HL-60 (cell line): Measurements from ENCODE around the gene GDI2.

ENCODE experiments used
- DNase-seq, 2 experiments: peaks; one replicate each; pipeline ENCODE4 v3.0.0-alpha.2; 2010 to 2020; ENCODE audit warnings: low read depth in 1 of 2, low spot score in 1 of 2
- H3K27ac ChIP-seq: fragments of 250-450 bp; sonication (Bioruptor Pico); replicated peaks from 2 replicates; pipeline ENCODE4 v1.5.1; 2020; ENCODE audit warnings: mild to moderate bottlenecking, moderate library complexity
- H3K27me3 ChIP-seq: fragments of 250-450 bp; sonication (Bioruptor Pico); 2 replicates; pipeline ENCODE4 v1.5.1; 2021; ENCODE audit warnings: mild to moderate bottlenecking, moderate library complexity; ENCODE audit not compliant: insufficient read depth, poor library complexity, severe bottlenecking
- H3K4me3 ChIP-seq: replicated peaks from 2 replicates; pipeline ENCODE4 v1.5.1; 2011; ENCODE audit warnings: mild to moderate bottlenecking, control low read depth, low read length; ENCODE audit not compliant: insufficient read depth
- GABPA ChIP-seq: IDR thresholded peaks from 2 replicates; pipeline ENCODE4 v1.6.1; 2012; ENCODE audit warnings: low read depth
- POLR2AphosphoS5 ChIP-seq: IDR thresholded peaks from 2 replicates; pipeline ENCODE4 v1.6.1; 2012; ENCODE audit warnings: low read depth
- SPI1 ChIP-seq: IDR thresholded peaks from 2 replicates; pipeline ENCODE4 v1.6.1; 2012; ENCODE audit warnings: low read depth, mild to moderate bottlenecking, borderline replicate concordance
- TF ChIP-seq, protein P1 (sequence below): IDR thresholded peaks from one replicate; pipeline ENCODE4 v1.5.1; 2011; ENCODE audit warnings: low read length, control low read depth, inconsistent platforms; ENCODE audit not compliant: insufficient read depth
- TF ChIP-seq, protein P2 (sequence below): IDR thresholded peaks from 2 replicates; pipeline ENCODE4 v1.6.1; 2012; ENCODE audit warnings: low read depth; ENCODE audit not compliant: insufficient replicate concordance

GDI2 gene

DNA sequence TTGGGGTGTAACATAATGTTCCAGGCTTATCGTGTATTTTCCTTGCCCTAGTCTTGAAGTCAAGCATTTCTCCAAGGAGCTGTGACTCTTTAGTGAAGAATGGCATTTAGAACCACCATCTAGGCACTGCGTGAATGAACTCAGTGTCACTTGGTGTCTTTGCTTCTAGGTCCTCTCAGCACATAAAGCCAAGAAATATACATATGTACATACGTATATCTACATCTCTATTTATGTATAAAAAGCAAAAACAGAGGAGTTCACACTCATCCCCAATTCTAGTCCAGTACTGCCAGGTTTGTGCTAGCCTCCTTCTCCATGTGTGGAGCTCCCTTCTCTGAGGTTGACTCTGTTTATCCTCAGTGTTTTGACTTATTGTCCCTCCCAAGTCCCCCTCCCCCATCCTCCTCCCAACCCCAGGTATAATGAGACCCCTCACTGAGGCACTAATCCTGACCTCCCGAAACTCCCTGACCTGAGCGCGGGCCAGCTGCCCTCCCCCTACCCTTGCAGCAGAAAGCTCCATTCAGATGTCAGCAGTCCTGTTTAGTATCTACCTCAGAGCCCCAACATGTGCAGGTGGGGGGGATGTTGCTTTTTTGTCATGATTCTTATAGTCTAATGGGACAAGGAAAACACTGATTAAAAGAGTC lies 61.5 kb downstream of the GDI2 start:
- TF ChIP-seq, protein P1, sequence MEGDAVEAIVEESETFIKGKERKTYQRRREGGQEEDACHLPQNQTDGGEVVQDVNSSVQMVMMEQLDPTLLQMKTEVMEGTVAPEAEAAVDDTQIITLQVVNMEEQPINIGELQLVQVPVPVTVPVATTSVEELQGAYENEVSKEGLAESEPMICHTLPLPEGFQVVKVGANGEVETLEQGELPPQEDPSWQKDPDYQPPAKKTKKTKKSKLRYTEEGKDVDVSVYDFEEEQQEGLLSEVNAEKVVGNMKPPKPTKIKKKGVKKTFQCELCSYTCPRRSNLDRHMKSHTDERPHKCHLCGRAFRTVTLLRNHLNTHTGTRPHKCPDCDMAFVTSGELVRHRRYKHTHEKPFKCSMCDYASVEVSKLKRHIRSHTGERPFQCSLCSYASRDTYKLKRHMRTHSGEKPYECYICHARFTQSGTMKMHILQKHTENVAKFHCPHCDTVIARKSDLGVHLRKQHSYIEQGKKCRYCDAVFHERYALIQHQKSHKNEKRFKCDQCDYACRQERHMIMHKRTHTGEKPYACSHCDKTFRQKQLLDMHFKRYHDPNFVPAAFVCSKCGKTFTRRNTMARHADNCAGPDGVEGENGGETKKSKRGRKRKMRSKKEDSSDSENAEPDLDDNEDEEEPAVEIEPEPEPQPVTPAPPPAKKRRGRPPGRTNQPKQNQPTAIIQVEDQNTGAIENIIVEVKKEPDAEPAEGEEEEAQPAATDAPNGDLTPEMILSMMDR, result no peak
- TF ChIP-seq SPI1 (no peak), POLR2AphosphoS5 (no peak), GABPA (no peak)
- TF ChIP-seq, protein P2, sequence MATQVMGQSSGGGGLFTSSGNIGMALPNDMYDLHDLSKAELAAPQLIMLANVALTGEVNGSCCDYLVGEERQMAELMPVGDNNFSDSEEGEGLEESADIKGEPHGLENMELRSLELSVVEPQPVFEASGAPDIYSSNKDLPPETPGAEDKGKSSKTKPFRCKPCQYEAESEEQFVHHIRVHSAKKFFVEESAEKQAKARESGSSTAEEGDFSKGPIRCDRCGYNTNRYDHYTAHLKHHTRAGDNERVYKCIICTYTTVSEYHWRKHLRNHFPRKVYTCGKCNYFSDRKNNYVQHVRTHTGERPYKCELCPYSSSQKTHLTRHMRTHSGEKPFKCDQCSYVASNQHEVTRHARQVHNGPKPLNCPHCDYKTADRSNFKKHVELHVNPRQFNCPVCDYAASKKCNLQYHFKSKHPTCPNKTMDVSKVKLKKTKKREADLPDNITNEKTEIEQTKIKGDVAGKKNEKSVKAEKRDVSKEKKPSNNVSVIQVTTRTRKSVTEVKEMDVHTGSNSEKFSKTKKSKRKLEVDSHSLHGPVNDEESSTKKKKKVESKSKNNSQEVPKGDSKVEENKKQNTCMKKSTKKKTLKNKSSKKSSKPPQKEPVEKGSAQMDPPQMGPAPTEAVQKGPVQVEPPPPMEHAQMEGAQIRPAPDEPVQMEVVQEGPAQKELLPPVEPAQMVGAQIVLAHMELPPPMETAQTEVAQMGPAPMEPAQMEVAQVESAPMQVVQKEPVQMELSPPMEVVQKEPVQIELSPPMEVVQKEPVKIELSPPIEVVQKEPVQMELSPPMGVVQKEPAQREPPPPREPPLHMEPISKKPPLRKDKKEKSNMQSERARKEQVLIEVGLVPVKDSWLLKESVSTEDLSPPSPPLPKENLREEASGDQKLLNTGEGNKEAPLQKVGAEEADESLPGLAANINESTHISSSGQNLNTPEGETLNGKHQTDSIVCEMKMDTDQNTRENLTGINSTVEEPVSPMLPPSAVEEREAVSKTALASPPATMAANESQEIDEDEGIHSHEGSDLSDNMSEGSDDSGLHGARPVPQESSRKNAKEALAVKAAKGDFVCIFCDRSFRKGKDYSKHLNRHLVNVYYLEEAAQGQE, result no peak
- H3K27me3 ChIP-seq, result no peaks in the 10 kb centered on the region
- DNase-seq, result no peak
- no peak overlapping the region for H3K4me3 ChIP-seq
- H3K27ac ChIP-seq, result no peak overlapping the region

DNA sequence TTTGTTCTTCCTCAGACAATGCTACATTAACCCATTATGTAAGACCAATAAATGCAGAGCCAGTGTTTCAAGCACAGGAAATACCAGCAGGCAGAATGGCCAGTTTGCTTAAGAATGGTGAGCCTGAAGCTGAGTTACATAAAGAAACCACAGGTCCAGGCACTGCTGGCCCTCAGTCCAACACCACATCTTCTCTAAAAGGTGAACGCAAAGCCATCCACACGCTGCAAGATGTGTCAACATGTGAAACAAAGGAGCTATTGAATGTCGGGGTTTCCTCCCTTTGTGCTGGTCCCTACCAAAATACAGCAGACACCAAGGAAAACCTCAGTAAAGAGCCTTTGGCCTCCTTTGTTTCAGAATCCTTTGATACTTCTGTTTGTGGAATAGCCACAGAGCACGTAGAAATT lies 64.8 kb downstream of the GDI2 start:
- no peak for DNase-seq
- Histone ChIP-seq H3K27ac (no peak overlapping the region), H3K4me3 (no peak overlapping the region), H3K27me3 (no peaks in the 10 kb centered on the region)
- TF ChIP-seq GABPA (no peak), SPI1 (no peak), POLR2AphosphoS5 (no peak)
- TF ChIP-seq, protein P1, result no peak
- TF ChIP-seq, protein P2, result no peak

DNA sequence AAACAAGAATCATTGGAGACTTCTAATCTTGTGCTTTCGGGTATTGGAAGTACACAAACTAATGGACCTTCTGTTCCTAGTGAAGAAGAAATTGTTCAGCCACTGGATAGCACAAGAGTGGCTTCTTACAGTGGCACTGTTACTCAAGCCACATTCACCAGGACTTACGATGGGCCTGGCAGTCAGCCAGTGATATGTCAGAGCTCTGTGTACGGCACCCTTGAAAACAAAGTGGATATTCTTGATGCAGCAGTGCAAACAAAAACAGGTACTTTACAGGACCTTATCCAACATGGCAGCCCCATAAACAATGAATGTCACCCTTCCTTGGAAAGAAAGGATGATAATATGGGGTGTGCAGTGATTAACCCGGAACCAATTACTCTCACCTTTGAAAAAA lies 67.0 kb downstream of the GDI2 start:
- no peak for TF ChIP-seq SPI1
- TF ChIP-seq, protein P1, result no peak
- TF ChIP-seq GABPA, result no peak
- no peak for TF ChIP-seq POLR2AphosphoS5
- TF ChIP-seq, protein P2, result no peak

More for the DNA sequence above, 67.0 kb downstream of the GDI2 start:
- H3K4me3 ChIP-seq, result no peak overlapping the region
- H3K27me3 ChIP-seq, result no peaks in the 10 kb centered on the region
- no peak overlapping the region for H3K27ac ChIP-seq
- DNase-seq, result no peak
